GM21717 (cell line): ENCODE data around the gene CREM.

Experiments
- ATAC-seq: cut with Tn5 transposase; IDR thresholded peaks from one replicate; pipeline ENCODE4 v1.9.1; 2021; ENCODE audit warnings: mild to moderate bottlenecking, moderate library complexity; ENCODE audit not compliant: unreplicated experiment

The CREM gene

DNA sequence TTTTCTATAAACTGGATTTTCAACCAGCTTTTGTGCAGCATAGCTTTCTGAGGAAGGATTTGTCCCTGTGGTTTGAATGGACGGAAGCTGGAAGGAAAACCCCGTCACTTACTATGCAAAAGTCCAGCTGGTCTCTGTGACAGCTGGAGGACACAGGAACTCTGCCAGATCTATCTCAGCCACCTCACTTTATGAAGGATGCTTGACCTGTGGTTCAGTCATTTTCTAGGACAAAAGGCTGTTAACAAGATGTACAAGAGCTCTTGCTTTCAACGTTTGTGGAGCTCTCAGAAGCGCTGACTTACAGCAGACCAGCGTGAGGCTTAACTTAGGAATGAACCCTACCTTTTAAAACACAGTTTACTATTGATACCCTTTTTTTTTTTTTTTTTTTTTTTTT, 90.8 kb downstream of the CREM start:
- ATAC-seq, result no peak

DNA sequence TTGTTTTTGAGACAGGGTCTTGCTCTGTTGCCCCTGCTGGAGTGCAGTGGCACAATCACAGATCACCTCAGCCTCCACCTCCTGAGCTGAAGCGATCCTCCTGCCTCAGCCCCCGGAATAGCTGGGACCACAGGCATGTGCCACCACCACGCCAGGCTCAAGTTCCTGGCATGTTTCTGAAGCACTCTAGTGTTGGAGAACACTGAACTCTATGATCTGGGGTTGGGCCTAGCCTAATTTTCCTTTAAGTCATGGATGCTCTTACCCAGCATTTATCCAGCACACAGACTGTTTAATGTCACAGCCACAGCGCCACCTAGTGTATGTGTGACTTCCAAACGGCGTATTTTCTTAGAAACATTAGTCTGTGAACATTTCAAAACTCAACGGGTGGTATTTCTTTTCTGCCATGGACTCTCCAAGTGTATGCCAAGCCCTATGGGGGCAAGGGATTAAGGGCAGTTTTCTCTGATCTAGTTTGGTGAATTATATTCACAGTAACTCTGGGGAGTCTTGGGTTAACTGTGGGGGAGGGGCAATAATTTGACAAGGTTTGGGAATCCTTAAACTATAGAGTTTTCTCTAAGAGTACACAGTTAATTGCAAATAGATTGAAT, 91.8 kb downstream of the CREM start:
- peak; percentile 61 for ATAC-seq

DNA sequence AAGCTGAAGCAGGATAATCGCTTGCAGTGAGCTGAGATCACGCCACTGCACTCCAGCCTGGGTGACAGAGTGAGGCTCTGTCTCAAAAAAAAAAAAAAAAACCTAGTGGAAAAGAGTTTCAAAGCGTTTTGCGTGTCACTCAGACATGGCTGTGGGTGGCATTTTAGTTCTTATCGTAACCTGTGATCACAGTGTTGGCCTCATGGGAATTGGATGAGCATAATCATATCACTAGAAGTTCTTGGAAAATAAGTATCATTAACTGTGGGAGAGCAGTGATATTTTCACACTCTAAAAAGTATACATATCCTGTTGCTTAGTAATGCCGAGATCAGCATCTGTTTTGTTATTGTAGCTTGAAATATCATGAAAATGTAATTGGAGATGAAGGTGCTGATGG, 92.6 kb downstream of the CREM start:
- ATAC-seq, result no peak

DNA sequence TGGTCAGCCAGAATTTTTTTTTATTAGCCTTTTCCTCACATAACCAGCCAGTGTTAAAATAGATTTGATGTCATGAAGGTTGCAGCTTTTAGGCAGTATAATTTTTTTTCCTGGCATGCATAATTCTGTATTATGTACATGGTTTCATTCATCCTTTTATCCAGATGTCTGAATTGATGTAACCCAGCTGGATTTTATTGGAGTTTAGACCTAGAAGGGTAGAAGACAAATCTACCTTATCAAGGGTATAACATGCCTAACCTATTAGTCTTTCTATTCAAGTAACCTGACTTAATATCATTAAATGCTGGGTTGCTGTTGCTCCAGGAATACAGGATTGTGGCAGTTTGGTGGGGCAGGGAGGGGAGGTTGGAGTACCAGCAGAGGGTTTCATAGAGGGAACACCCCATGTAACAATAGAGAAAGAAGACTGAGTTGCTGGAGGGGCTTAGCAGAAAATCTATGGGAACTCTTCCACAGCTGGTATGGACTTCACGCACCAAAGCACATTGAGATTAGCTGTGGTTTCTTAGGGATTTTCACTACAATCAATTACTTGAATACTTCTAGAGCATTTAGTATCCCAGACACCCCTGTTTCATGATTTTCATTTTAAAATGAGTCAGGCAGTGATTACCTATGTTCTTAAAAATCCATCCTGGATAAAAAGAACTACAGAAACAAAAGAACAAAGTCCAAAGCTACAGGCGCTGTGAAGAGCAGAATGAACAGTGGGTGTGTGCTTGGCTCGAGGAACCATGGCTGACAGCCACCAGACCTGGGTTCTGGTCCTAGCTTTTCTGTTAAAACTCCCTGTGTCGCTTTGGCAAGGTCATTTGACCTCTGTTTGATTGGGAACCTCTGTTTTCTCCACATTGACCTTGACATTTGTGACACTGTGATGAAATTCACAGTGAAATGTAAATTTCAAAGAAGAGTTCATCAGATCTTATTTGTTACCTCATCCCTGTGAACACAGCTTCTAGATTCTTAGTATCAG, 93.5 kb downstream of the CREM start:
- ATAC-seq, result no peak

DNA sequence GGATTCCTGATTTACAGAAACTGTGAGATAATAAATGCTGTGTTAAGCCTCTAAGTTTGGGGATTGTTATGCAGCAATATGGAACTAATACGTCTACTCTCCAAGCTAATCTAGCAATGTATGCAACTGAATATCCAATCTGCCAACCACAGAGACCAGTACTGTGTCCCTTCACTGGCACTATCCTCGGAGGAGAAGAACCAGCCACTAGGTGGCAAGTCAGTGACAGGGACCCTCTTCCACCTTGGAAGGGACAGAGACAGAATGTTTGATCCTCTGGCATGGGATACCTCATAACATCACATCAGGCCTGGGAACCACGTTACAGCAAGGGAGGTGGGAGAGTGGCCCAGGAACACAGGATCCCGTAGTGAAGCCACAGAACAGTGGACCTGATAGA, 96.4 kb downstream of the CREM start:
- no peak for ATAC-seq

DNA sequence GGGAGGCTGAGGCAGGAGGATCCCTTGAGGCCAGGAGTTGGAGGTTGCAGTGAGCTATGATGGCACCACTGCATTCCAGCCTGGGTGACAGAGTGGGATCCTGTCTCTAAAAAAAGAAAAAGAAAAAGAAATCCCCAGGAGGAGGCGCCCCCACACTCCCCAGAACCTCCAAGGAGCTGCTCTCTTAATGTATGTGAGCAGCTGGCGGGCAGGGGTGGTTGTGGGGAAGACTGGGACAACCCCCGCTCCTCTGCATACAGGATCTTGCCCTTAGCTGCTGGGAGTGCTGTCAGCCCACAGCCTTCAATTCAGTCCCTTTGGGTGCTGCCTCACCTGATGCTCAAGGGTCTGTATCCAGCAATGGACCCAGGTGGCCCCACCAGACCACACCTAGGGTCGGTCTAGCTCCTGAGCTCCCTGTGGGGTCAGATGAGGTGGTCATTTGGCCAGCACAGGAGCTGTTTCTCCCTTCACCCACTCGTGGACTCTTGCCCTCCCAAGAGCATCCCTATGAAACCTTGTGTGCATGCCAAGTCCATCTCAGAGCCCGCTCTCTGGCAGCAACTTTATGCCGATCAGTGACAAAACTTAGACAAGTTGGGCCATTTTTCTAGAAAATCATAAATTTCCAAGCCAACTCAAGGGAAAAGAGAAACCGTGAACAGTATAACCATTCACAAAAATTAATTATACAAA, 97.5 kb downstream of the CREM start:
- no peak for ATAC-seq

DNA sequence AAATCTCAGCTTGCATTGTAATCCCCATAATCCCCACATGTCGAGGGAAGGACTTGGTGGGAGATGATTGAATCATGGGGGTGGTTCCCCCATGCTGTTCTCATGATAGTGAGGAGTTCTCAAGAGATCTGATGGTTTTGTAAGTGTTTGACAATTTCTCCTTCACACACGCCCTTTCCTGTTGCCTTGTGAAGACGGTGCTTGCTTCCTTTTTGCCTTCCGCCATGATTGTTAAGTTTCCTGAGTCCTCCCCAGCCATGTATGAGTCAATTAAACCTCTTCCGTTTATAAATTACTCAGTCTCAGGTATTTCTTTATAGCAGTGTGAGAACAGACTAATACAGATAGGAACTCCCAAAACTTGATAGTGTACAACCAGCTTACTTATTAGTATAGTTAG, 98.6 kb downstream of the CREM start:
- ATAC-seq, result no peak

DNA sequence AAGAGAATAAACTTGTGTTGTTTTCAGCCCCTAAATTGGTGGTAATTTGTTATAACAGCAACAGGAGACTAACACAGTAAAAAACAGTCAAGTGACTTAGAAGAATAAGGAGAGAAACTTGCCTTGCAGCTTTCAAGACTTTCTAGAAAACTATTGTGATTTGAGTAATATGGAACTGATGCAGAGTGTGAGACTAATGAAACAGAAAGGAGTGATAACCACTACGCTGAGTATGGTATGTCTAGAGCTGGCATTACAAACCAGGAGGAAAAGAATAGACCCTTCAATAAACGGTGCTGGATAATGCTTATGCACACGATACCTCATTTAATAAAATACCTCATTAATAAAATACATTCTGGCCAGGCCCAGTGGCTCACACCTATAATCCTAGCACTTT, 99.9 kb downstream of the CREM start:
- ATAC-seq, result no peak

DNA sequence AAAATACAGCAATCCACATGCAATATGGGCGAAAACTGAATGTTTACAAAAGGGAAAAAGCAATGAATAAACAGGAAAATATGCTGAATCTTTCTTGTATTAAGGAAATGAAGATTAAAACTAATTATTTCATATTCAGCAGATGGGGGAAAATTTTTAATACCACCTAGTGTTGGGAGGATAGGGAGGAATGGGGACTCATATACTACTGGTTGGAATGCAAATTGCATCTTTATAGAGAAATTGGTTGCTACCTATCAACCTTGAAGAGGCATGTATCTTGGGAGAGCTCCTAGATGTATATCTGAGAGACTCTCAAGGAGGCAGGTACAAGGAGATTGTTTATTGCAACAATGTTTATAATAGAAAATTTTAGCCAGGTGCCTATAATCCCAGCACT, 101.4 kb downstream of the CREM start:
- no peak for ATAC-seq

DNA sequence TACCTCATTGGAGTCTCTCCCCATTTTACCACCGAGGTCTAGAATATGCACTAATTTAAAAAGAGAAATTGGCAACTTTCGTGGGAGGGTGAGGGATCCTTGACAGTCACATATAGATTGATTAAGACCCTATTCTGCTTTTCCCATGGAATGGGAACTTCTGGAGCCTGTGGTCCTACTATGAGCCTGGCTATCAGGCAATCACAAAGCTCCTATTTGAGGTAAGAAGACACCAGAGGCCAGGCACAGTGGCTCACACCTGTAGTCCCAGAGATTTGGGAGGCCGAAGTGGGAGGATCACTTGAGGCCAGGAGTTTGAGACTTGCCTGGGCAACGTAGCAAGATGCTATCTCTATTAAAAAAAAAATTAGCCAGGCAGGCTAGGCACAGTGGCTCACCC, 105.0 kb downstream of the CREM start:
- ATAC-seq, result no peak

DNA sequence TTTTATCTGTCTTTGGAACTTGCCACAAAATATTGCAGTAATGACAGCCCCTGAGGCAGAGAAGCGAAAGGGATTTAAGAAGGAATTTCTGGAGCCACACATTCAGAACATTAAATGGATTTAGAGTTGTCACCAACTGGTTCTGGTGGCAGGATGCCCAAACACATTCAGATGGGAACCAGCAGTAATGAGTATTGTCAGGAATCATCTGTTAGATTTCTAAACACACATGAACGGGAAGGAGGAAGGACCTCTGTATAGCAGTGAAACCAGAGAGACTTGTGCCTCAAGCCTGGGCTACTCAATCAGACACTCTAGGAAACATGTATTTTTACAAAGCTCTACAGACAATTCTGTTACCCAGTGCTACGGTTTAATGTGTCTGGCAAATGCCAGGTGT, 105.9 kb downstream of the CREM start:
- ATAC-seq, result no peak

DNA sequence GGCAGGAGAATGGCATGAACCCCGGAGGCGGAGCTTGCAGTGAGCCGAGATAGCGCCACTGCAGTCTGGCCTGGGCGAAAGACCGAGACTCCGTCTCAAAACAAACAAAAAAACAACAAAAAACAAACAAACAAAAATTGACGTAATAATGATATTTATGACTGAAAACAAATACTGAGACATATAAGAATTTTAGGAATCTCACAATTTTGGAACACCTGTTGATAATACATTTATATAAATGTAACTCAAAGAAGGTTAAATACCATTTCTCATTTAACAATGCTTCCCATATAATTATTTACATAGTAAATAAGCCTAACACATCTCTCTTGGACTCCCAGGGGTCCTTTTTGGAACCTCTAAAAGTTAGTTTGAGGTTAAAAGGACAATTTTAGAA, 107.4 kb downstream of the CREM start:
- ATAC-seq, result no peak

DNA sequence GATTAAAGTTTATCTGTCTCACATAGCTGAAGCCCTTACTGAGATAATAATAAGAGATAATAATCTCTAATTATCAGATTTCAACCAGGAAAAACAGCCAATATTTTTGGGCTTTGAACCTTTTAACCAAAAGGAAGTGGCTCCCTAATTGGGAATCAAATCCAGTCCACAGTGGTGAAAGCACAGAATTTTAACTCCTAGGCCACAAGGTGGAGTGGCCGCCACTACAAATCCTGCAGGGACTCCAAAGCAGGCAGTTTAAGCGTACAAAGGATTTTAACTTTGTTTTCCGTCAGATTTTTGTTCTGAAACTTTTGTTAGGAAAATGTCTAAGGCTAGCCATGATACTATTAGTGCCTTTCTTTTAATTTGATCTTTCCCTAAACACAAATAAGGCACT, 110.1 kb downstream of the CREM start:
- ATAC-seq, result no peak

DNA sequence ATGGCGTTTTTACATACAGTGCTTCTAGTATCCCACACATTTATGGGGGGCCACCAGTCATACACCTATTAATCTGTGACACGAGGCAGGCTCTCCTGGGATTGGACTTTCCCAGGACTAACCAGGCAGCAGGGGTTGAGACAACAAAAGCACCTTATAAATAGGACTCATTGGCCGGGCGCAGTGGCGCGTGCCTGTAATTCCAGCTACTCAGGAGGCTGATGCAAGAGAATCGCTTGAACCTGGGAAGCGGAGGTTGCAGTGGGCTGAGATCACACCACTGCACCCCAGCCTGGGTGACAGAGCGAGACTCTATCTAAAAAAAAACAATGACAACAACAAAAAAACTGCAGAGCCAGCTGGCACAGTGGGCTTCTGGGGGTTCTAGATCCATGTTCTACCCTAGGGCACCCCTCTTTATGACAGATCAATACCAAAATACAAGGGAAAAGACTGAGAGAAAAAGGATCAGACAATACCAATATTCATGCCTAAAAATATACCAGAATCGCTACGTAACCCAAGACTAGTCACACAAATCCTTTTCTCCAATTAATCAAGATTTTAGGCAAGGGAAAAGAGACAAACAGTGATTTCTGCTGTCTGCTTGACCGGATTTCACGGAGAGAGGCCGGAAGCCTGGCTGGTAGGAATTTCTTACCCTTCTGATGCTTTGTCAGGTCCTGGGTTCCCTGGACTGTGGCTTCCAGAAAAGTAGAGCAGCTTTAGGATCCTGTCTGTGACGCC, 111.3 kb downstream of the CREM start:
- no peak for ATAC-seq

DNA sequence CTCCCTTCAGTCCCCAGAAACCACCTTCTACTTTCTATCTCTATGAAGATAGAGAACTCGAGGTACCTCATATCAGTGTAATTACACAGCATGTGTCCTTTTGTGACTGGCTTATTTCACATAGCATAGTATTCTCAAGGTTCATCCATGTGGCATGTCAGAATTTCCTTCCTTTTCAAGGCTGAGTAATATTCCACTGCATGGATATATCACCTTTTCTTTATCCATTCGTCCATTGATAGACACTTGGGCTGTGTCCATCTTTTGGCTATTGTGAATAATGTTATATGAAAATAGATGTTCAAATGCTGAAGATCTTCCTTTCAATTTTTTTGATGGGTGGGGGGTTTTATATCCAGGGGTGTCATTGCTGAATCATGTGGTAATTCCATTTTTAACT, 117.9 kb downstream of the CREM start:
- no peak for ATAC-seq

DNA sequence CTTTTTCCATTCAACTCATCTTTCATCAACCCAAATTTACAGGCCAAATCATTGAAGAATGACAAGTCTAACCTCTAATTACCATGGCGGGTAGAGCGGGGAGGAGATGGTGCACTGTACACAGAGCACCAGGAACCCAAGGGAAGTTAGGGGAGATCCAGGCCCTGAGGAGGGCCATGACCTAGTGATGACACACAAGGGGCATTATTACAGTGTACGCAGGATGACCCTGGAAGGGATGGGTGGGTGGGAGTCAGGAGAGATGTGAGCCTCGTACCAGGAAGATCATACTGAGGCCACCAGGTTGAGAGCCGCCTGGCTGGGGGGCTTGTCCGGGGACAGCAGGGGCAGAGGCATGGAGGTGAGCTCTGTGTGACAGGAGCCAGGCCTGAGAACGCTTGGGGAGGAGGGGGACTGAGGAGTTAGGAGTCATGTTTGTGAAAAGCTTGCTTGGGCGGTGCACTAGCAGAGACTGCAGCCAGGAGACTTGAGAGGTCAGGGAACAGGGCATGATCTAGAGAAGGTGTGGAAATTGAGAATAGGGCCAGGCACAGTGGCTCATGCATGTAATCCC, 120.2 kb downstream of the CREM start:
- ATAC-seq, result no peak

DNA sequence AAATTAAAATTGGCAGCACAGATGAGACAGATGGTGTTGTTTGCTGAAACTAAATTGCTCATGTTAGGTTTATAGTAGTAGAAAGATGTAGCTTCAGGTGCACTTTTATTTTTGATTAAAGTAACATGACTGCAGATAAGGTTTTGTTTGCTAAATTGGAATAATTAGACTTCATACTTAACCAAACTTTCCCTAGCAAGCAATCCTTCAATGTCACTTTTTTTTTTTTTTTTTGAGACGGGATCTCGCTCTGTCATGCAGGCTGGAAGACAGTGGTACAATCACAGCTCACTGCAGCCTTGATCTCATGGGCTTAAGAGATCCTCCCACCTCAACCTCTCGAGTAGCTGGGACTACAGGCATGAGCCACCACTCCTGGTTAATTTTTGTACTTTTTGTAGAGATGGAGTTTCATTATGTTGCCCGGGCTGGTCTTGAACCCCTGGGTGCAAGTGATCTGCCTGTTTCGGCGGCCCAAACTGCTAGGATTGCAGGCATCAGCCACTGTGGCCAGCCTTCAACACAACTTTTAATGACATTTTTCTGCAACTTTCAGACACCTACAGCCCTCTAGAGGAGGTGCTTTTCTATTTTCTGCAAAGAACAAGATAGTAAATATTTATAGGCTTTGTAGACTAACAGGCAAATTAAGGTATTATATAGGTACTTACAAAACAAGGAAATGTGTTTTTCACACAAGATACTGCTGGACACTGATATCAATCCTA, 124.9 kb downstream of the CREM start:
- ATAC-seq, result no peak

DNA sequence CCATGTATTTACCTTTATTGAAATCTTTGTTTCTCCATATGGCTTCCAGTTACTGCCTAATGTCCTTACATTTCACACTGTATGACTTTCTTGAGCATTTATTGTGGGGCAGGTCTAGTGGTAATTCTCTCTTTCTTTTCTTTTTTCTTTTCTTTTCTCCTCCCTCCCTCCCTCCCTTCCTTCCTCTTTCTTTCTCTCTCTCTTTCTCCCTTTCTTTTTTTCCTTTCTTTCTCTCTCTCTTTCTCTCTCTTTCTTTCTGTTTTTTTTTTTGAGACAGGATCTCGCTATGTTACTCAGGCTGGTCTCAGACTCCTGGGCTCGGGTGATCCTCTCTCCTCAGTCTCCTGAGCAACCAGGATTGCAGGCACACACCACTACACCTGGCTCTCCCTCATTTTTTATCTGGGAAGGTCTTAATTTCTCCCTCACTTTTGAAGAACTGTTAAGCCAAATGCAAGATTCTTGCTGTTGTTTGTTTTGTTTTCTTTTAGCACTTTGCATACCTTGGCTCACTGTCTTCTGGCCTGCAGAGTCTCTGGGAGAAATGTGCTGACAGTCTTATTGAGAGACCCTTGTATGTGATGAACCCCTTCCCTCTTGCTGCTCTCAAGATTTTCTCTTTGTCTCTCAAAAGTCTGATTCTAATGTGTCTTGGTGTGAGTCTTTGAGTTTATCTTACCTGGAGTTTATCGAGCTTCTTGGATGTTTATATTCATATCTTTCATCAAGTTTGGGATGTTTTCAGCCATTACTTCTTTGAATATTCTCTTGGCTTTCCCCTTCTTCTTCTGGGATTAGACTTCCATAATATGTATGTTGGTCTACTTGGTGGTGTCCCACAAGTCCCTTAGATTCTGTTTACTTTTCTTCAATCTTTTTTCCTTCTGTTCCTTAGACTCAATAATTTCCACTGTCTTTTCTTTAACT, 130.7 kb downstream of the CREM start:
- no peak for ATAC-seq

DNA sequence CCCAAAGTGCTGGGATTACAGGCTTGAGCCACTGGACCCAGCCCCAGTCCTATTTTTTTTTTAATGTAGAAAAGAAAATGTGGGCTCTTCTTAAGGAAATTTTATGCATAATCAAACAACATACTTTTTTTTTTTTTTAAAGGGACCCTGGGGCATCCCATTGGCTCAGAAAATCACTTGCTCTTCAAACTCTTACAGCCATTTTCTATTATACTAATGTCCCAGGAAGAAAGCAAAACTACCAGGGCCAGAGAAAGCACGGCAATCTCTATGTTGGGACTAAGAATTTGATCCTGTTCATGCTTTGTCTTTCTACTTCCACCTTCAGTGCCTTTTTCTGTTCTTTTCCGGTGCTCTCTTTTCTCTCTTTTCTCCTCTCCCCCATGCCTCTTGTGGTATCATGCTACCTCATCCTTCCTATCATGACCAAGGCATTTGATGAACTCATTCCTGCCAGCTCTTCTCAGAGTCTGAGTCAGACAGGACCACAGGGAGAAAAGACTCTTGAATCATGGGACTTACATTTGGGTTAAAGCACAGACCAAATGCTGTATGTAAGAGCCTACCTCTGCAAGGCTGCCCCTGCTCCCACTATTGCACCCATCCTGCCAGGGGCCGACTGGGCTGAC, 133.2 kb downstream of the CREM start:
- no peak for ATAC-seq
